RPMI8226 (cell line): ENCODE results near the gene YBX1.
"Not testable (repeated sequence)": the region's sequence is repeated elsewhere in the genome, so short reads cannot be mapped to it uniquely, and the experiment has no call there.

Source experiments
- DNase-seq: peaks from one replicate; pipeline ENCODE4 v3.0.0-alpha.2; 2015

The YBX1 gene

GRCh38 chr1:42751511-42752070, 69.4 kb downstream of the YBX1 start:
- not testable (repeated sequence) for DNase-seq

GRCh38 chr1:42752284-42752683, 70.1 kb downstream of the YBX1 start:
- DNase-seq = no peak

- no peak for DNase-seq
Observed at GRCh38 chr1:42753070-42753469, 70.9 kb downstream of the YBX1 start.
